B cell (primary cell): Measurements from ENCODE around the gene CHD2. TPM values are rescaled to one million over a fixed set of nuclear protein-coding genes. Genes with fewer than 3 reads are reported as not detected.
A peak's percentile ranks its signal among the peaks of the same experiment; 100 is the strongest.

ENCODE experiments used
- ATAC-seq: fragments of 200-7000 bp; cut with Tn5 transposase; one replicate; pipeline ENCODE4 v1.10.0; 2021; ENCODE audit warnings: low read depth, mild to moderate bottlenecking, moderate number of reproducible peaks, moderate library complexity
- CTCF ChIA-PET: fragments of 350-600 bp; sonication (Branson Sonifier 250); formaldehyde crosslinking; loops from one replicate; lab custom pipeline; 2021; ENCODE audit warnings: antibody characterized with exemption, inconsistent platforms; lab: Charles Lee
- POLR2A ChIA-PET: fragments of 350-600 bp; sonication (Branson Sonifier 250); formaldehyde crosslinking; loops from one replicate; lab custom pipeline; 2021; ENCODE audit warnings: antibody characterized with exemption; lab: Charles Lee
- DNase-seq: peaks from one replicate; pipeline ENCODE4 v3.0.0; 2013
- H2AFZ ChIP-seq: 2 replicates; pipeline ENCODE4 v1.6.1; 2012; ENCODE audit warnings: mild to moderate bottlenecking, low read depth, low read length; ENCODE audit not compliant: insufficient read depth, poor library complexity, severe bottlenecking
- H3K27ac ChIP-seq, 2 donors: 1 replicate in 1 of 2; 2 replicates in 1 of 2; pipeline ENCODE4 v1.5.1; 2012 to 2013; ENCODE audit warnings: low read length in 2 of 2, mild to moderate bottlenecking in 2 of 2, moderate library complexity in 1 of 2
- H3K27me3 ChIP-seq, 4 experiments: fragments of 200-600 bp in 1 of 4; sonication (generic) in 1 of 4; replicated peaks in 1 of 4; 1 replicate in 2 of 4; 2 replicates in 2 of 4; pipeline versions ENCODE4 v1.6.1 to v1.7.0; 2013 to 2016; ENCODE audit warnings: low read length in 3 of 4, mild to moderate bottlenecking in 2 of 4, mixed read lengths in 1 of 4, moderate library complexity in 1 of 4; ENCODE audit not compliant: insufficient read depth in 4 of 4, control insufficient read depth in 3 of 4; ENCODE audit errors: control extremely low read depth in 1 of 4
- H3K36me3 ChIP-seq, 2 experiments: replicated peaks in 1 of 2; 1 replicate in 1 of 2; 2 replicates in 1 of 2; pipeline versions ENCODE4 v1.6.1 to v1.7.1; 2013; ENCODE audit warnings: low read length in 1 of 2; ENCODE audit not compliant: insufficient read depth in 2 of 2, control insufficient read depth in 1 of 2; ENCODE audit errors: control extremely low read depth in 1 of 2, extremely low read depth in 1 of 2
- H3K4me1 ChIP-seq, 2 donors: fragments of 200-600 bp in 1 of 2; sonication (generic) in 1 of 2; 1 replicate in 1 of 2; 2 replicates in 1 of 2; pipeline versions ENCODE4 v1.5.1 to v1.6.1; 2013 to 2017; ENCODE audit warnings: low read length in 2 of 2; ENCODE audit not compliant: control insufficient read depth in 2 of 2, insufficient read depth in 2 of 2
- H3K4me2 ChIP-seq: replicated peaks from 2 replicates; pipeline ENCODE3; 2012; ENCODE audit warnings: mild to moderate bottlenecking, low read depth, low read length; ENCODE audit not compliant: poor library complexity, severe bottlenecking
- H3K4me3 ChIP-seq, 5 experiments: fragments of 200-600 bp in 1 of 5; sonication (generic) in 1 of 5; 1 replicate in 3 of 5; 2 replicates in 2 of 5; pipeline versions ENCODE4 v1.5.1 to v1.7.0; 2011 to 2016; ENCODE audit warnings: low read length in 4 of 5, mild to moderate bottlenecking in 4 of 5, low read depth in 2 of 5, control low read depth in 1 of 5, moderate library complexity in 1 of 5; ENCODE audit not compliant: insufficient read depth in 1 of 5; ENCODE audit errors: control extremely low read depth in 1 of 5, extremely low read depth in 1 of 5
- H3K79me2 ChIP-seq: fragments of 200-600 bp; sonication (generic); one replicate; pipeline ENCODE4 v1.6.0; 2016; ENCODE audit warnings: low read length; ENCODE audit not compliant: control insufficient read depth, insufficient read depth
- H3K9ac ChIP-seq: fragments of 200-600 bp; sonication (generic); 2 replicates; pipeline ENCODE4 v1.6.1; 2017; ENCODE audit warnings: mild to moderate bottlenecking, low read length, moderate library complexity
- H3K9me3 ChIP-seq, 3 donors: one replicate each; pipeline versions ENCODE4 v1.6.1 to v1.7.1; 2013; ENCODE audit warnings: low read length in 2 of 3; ENCODE audit not compliant: control insufficient read depth in 2 of 3, insufficient read depth in 1 of 3; ENCODE audit errors: control extremely low read depth in 1 of 3
- H4K20me1 ChIP-seq: 2 replicates; pipeline ENCODE4 v1.6.0; 2012; ENCODE audit warnings: mild to moderate bottlenecking, low read length; ENCODE audit not compliant: insufficient read depth, control insufficient read depth, poor library complexity, severe bottlenecking
- H3K27ac Mint-ChIP-seq: one replicate; pipeline ENCODE4 v1.8.0; 2021; ENCODE audit warnings: mixed read lengths
- H3K27me3 Mint-ChIP-seq: one replicate; pipeline ENCODE4 v1.8.0; 2021; ENCODE audit warnings: mixed read lengths
- H3K4me1 Mint-ChIP-seq: one replicate; pipeline ENCODE4 v1.8.0; 2021; ENCODE audit warnings: mixed read lengths
- H3K4me3 Mint-ChIP-seq: one replicate; pipeline ENCODE4 v1.8.0; 2021; ENCODE audit warnings: mixed read lengths
- H3K9me3 Mint-ChIP-seq: one replicate; pipeline ENCODE4 v1.8.0; 2022; ENCODE audit warnings: mixed read lengths; ENCODE audit not compliant: insufficient read depth
- EZH2 ChIP-seq: IDR thresholded peaks from 2 replicates; pipeline ENCODE4 v1.6.1; 2012; ENCODE audit warnings: borderline replicate concordance, low read depth, mild to moderate bottlenecking, moderate library complexity, low read length; ENCODE audit not compliant: insufficient read depth, poor library complexity, severe bottlenecking
- WGBS: methylation state at CpG from one replicate; pipeline ENCODE4 v1.1.5; 2013; ENCODE audit warnings: missing lambda C conversion rate; ENCODE audit not compliant: insufficient coverage; 5-methylcytosine and 5-hydroxymethylcytosine counted together
- intact Hi-C: fragments of 100-400 bp; cut with micrococcal nuclease; formaldehyde crosslinking; loops from one replicate; pipeline ENCODE4 v1.10.0; 2022
- polyA plus RNA-seq: library from polyadenylated mRNA; depleted of rRNA; stranded (reverse); fragments of >200 nt; gene quantifications from 2 replicates; pipeline ENCODE4 v1.2.3, GENCODE V29; 2012
- total RNA-seq, 2 donors: library from RNA; stranded (reverse); fragments of 120-200 nt in 1 of 2; gene quantifications; 1 replicate in 1 of 2; 2 replicates in 1 of 2; pipeline versions ENCODE4 v1.2.3 to v1.2.4, GENCODE V29; 2013 to 2022
- TF ChIP-seq, protein P1 (sequence below): fragments of 200-600 bp; IDR thresholded peaks from one replicate; pipeline ENCODE4 v1.8.0; 2022; ENCODE audit warnings: antibody characterized with exemption, mild to moderate bottlenecking

Gene CHD2
- total and polyA plus RNA-seq, 2 donors (not counting 1 experiment from before 2014, with no cell fraction given), result 86.9 to 353 TPM

DNA sequence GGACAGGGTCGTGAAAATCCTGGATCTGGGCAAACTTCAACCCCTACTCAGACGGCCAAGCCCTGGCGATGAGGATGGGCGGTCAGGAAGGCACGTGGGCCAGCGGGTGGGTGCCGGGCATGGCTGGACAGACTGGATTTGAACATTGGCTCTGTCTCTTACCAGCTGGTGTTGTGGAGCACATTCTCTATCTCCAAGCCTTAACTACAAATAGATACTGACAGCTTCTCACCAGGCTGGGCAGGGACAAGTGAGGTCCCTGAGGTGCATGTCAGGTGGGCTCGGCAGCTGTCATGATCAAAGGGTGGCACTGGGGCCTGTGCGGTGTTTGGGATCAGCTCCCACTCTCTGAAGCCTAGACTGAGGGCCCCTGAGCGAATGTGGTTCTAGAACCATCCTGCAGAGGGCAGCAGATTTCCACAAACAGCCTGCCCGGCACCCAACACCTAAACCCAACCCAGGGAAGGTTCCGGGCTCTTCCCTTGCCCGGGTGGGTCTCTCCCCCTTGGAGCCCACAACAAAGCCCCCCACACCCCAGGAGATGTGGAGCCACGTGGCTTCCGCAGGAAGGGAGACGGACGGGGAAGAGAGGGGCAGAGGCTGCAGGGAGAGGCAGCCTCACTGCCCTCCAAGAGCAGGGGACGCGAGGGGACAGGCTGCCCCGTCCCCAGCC lies 130.4 kb downstream of the CHD2 start:
- Histone ChIP-seq H3K27me3 (no peaks in the 10 kb centered on the region), H3K9ac (no peak overlapping the region), H3K79me2 (no peaks in the 10 kb centered on the region), H3K4me2 (no peak overlapping the region), H3K4me1 (peaks cover under 1 to 10% of the 10 kb centered on the region in 2 donors), H3K4me3 (no peak overlapping the region), H3K9me3 (no peaks in the 10 kb centered on the region), H3K36me3 (peaks cover 2 to 21% of the 10 kb centered on the region in 2 experiments), H2AFZ (no peak overlapping the region), H3K27ac (no peak overlapping the region), H4K20me1 (peaks cover 13% of the 10 kb centered on the region)
- H3K9me3 Mint-ChIP-seq, result no peaks in the 10 kb centered on the region
- ChIA-PET CTCF (interaction anchor here (0.5 to 9.3 kb wide), 10 partner anchors 10 to 1089 kb away, joined by 3 to 64 read pairs (median 4); no protein-coding TSS in a partner anchor), POLR2A (no interaction called here)
- WGBS, result 45% methylated on average over 14 of the region's 20 CpGs
- peak; percentile 82 for ATAC-seq
- intact Hi-C loops, result loop anchor here (1.0 to 10.0 kb wide), 3 partner anchors 233 to 1292 kb away; no protein-coding TSS in a partner anchor
- no peaks in the 10 kb centered on the region for H3K27me3 Mint-ChIP-seq
- H3K4me3 Mint-ChIP-seq, result no peak overlapping the region
- TF ChIP-seq, protein P1, sequence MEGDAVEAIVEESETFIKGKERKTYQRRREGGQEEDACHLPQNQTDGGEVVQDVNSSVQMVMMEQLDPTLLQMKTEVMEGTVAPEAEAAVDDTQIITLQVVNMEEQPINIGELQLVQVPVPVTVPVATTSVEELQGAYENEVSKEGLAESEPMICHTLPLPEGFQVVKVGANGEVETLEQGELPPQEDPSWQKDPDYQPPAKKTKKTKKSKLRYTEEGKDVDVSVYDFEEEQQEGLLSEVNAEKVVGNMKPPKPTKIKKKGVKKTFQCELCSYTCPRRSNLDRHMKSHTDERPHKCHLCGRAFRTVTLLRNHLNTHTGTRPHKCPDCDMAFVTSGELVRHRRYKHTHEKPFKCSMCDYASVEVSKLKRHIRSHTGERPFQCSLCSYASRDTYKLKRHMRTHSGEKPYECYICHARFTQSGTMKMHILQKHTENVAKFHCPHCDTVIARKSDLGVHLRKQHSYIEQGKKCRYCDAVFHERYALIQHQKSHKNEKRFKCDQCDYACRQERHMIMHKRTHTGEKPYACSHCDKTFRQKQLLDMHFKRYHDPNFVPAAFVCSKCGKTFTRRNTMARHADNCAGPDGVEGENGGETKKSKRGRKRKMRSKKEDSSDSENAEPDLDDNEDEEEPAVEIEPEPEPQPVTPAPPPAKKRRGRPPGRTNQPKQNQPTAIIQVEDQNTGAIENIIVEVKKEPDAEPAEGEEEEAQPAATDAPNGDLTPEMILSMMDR, result peak; percentile 84
- TF ChIP-seq EZH2, result no peak
- peak overlapping the region; percentile 43 for H3K27ac Mint-ChIP-seq
- H3K4me1 Mint-ChIP-seq, result peaks cover 18% of the 10 kb centered on the region
- peak; percentile 72 for DNase-seq

DNA sequence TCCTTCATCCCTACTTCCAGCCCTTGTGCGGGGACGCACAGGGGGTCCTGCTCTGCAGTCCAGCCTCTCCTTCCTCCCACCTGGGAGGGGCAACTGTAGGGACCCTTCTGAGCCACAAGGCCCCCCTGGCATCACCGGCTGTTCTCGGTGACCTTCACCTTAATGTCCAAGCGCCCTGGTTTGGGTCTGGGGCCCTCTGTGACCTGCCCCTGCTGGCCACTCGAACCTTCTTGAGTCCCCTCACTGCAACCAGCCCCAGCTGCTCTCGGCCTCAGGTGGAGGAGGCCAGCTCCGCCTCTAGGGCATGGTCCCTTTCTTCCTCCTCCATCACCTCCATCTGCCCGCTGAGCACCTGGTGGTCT lies 131.0 kb downstream of the CHD2 start:
- no peaks in the 10 kb centered on the region for H3K9me3 ChIP-seq
- H3K27me3 ChIP-seq, result no peaks in the 10 kb centered on the region
- H3K4me2 ChIP-seq, result no peak overlapping the region
- CTCF ChIA-PET, result interaction anchor here (1.4 to 9.3 kb wide), 3 partner anchors 10 to 234 kb away, joined by 8 to 64 read pairs (median 16); no protein-coding TSS in a partner anchor
- H2AFZ ChIP-seq, result no peak overlapping the region
- no peak overlapping the region for H3K9ac ChIP-seq
- peaks cover 0 to 14% of the 10 kb centered on the region in 2 donors for H3K4me1 ChIP-seq
- TF ChIP-seq, protein P1, result no peak
- no peak for TF ChIP-seq EZH2
- no peak for DNase-seq
- Mint-ChIP-seq H3K4me1 (peaks cover 21% of the 10 kb centered on the region), H3K9me3 (no peaks in the 10 kb centered on the region), H3K27me3 (peaks cover 2% of the 10 kb centered on the region), H3K27ac (no peak overlapping the region), H3K4me3 (no peak overlapping the region)
- no peak for ATAC-seq
- no peaks in the 10 kb centered on the region for H3K79me2 ChIP-seq
- 78% methylated on average over 9 of the region's 9 CpGs for WGBS
- intact Hi-C loops, result loop anchor here (5.0 to 10.0 kb wide), 2 partner anchors 1094 to 1291 kb away; no protein-coding TSS in a partner anchor
- H3K4me3 ChIP-seq, result no peak overlapping the region
- peaks cover 0 to 16% of the 10 kb centered on the region in 2 experiments for H3K36me3 ChIP-seq
- H3K27ac ChIP-seq, result no peak overlapping the region
- POLR2A ChIA-PET, result no interaction called here
- peaks cover 9% of the 10 kb centered on the region for H4K20me1 ChIP-seq
